Liver (tissue), 9 donors: ENCODE data around the gene KRTAP1-3. TPM values are rescaled to one million over a fixed set of nuclear protein-coding genes. Genes with fewer than 3 reads are reported as not detected.

Source experiments
- DNase-seq: peaks from one replicate; pipeline ENCODE4 v3.0.0-alpha.2; 2017; ENCODE audit warnings: low spot score
- H3K27ac ChIP-seq, 2 donors: one replicate each; pipeline ENCODE4 v1.7.0; 2013; ENCODE audit warnings: inconsistent platforms in 2 of 2, low read length in 2 of 2, control low read depth in 1 of 2, low read depth in 1 of 2, mild to moderate bottlenecking in 1 of 2
- H3K27me3 ChIP-seq, 4 donors: one replicate each; pipeline versions ENCODE4 v1.6.1 to v1.7.0; 2013; ENCODE audit warnings: low read length in 3 of 4, inconsistent platforms in 1 of 4, mild to moderate bottlenecking in 1 of 4, moderate library complexity in 1 of 4; ENCODE audit not compliant: control insufficient read depth in 4 of 4, insufficient read depth in 4 of 4
- H3K36me3 ChIP-seq, 4 donors: one replicate each; pipeline versions ENCODE4 v1.6.1 to v1.7.0; 2013; ENCODE audit warnings: low read length in 3 of 4, mild to moderate bottlenecking in 3 of 4, low read depth in 1 of 4, moderate library complexity in 1 of 4; ENCODE audit not compliant: control insufficient read depth in 4 of 4, insufficient read depth in 3 of 4
- H3K4me1 ChIP-seq, 4 donors: one replicate each; pipeline versions ENCODE4 v1.6.1 to v1.7.0; 2013; ENCODE audit warnings: low read length in 3 of 4, mild to moderate bottlenecking in 3 of 4, moderate library complexity in 1 of 4; ENCODE audit not compliant: control insufficient read depth in 4 of 4, insufficient read depth in 4 of 4
- H3K4me3 ChIP-seq, 3 donors: one replicate each; pipeline versions ENCODE4 v1.6.1 to v1.7.0; 2013; ENCODE audit warnings: low read length in 3 of 3, control low read depth in 1 of 3, low read depth in 1 of 3, mild to moderate bottlenecking in 1 of 3
- H3K9ac ChIP-seq, 2 donors: one replicate each; pipeline ENCODE4 v1.7.0; 2013; ENCODE audit warnings: low read length in 2 of 2, mild to moderate bottlenecking in 2 of 2, moderate library complexity in 2 of 2, control low read depth in 1 of 2, low read depth in 1 of 2
- H3K9me3 ChIP-seq, 4 donors: one replicate each; pipeline versions ENCODE4 v1.6.1 to v1.7.0; 2013; ENCODE audit warnings: low read length in 3 of 4; ENCODE audit not compliant: control insufficient read depth in 4 of 4
- FOXA2 ChIP-seq: IDR thresholded peaks from 2 replicates; pipeline ENCODE4 v1.6.1; 2016; ENCODE audit warnings: antibody characterized with exemption
- GABPA ChIP-seq, 2 donors: IDR thresholded peaks in 1 of 2; conservative IDR thresholded peaks in 1 of 2; 2 replicates each; pipeline ENCODE4 v1.6.1; 2016; ENCODE audit warnings: antibody characterized with exemption in 2 of 2, mild to moderate bottlenecking in 1 of 2, moderate library complexity in 1 of 2
- HNF4A ChIP-seq, 2 donors: conservative IDR thresholded peaks; 2 replicates each; pipeline ENCODE4 v1.6.1; 2016; ENCODE audit warnings: antibody characterized with exemption in 2 of 2, mild to moderate bottlenecking in 2 of 2
- HNF4G ChIP-seq: IDR thresholded peaks from 2 replicates; pipeline ENCODE4 v1.6.1; 2016; ENCODE audit warnings: antibody characterized with exemption
- JUND ChIP-seq, 2 donors: IDR thresholded peaks; 2 replicates each; pipeline ENCODE4 v1.6.1; 2016; ENCODE audit warnings: antibody characterized with exemption in 2 of 2
- NR2F2 ChIP-seq: IDR thresholded peaks from 2 replicates; pipeline ENCODE4 v1.6.1; 2016; ENCODE audit warnings: antibody characterized with exemption
- RAD21 ChIP-seq, 2 donors: IDR thresholded peaks; 2 replicates each; pipeline ENCODE4 v1.6.1; 2016; ENCODE audit warnings: antibody characterized with exemption in 2 of 2, mild to moderate bottlenecking in 2 of 2
- RXRA ChIP-seq, 2 donors: IDR thresholded peaks; 2 replicates each; pipeline ENCODE4 v1.6.1; 2017 to 2018; ENCODE audit warnings: antibody characterized with exemption in 2 of 2, mild to moderate bottlenecking in 1 of 2
- SP1 ChIP-seq: IDR thresholded peaks from 2 replicates; pipeline ENCODE4 v1.6.1; 2018; ENCODE audit warnings: antibody characterized with exemption, mild to moderate bottlenecking
- TAF1 ChIP-seq: conservative IDR thresholded peaks from 2 replicates; pipeline ENCODE4 v1.6.1; 2016; ENCODE audit warnings: antibody characterized with exemption, mild to moderate bottlenecking
- YY1 ChIP-seq: IDR thresholded peaks from 2 replicates; pipeline ENCODE4 v1.6.1; 2016; ENCODE audit warnings: antibody characterized with exemption, mild to moderate bottlenecking
- WGBS: extraction: QIAGEN DNeasy Blood & Tissue Kit; methylation state at CpG from one replicate; pipeline ENCODE4 v1.1.7; 2013; 5-methylcytosine and 5-hydroxymethylcytosine counted together
- polyA plus RNA-seq, 2 donors: library from polyadenylated mRNA; stranded (reverse) in 1 of 2; unstranded in 1 of 2; fragments of 200-250 nt in 1 of 2; fragments of >200 nt in 1 of 2; fragmentation: Nextera tagmentation in 1 of 2; extraction: Ambion mirVana in 1 of 2; gene quantifications; one replicate each; pipeline versions ENCODE4 v1.2.1 to v1.2.3, GENCODE V29; 2013 to 2015
- total RNA-seq, 2 donors: library from RNA; depleted of rRNA; stranded (reverse); fragments of >200 nt; gene quantifications; one replicate each; pipeline ENCODE4 v1.2.3, GENCODE V29; 2014
- TF ChIP-seq, protein P1 (sequence below): IDR thresholded peaks from 2 replicates; pipeline ENCODE4 v1.6.1; 2016; ENCODE audit warnings: antibody characterized with exemption
- TF ChIP-seq, protein P2 (sequence below): IDR thresholded peaks from 2 replicates; pipeline ENCODE4 v1.6.1; 2016; ENCODE audit warnings: antibody characterized with exemption
- TF ChIP-seq, protein P3 (sequence below): IDR thresholded peaks from 2 replicates; pipeline ENCODE4 v1.6.1; 2016; ENCODE audit warnings: antibody characterized with exemption, mild to moderate bottlenecking
- TF ChIP-seq, protein P4 (sequence below): fragments of 150-350 bp; IDR thresholded peaks from 2 replicates; pipeline ENCODE4 v1.5.1; 2017; ENCODE audit warnings: improper control_type of control experiment, low read depth, low read length; ENCODE audit not compliant: missing input control
- TF ChIP-seq, protein P5 (sequence below): IDR thresholded peaks from 2 replicates; pipeline ENCODE4 v1.6.1; 2016; ENCODE audit warnings: antibody characterized with exemption
- donor health status: healthy.
- donor health status: healthy.
- donor health status: healthy.
- donor health status: healthy.
- donor health status: healthy.

KRTAP1-3 gene
- total and polyA plus RNA-seq, 4 donors = not detected

DNA sequence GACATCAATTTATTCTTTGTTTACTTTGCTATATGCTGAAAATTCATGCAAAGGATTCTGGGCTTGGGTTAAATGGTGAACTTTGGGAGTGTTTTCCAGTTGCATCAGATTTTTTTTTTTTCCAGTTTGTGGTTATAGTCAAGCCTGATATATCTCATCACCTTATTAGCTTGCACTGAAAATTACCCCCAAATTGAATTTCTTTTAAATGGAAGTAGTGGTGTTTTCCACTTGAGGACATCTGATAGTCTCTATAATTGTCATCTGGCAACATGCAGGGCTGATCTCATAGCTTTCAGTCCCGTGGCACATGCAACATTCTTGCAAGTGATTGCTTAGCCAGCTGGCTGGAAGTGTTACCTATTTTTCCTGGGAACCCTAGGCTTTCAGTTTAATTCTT lies 21.1 kb downstream of the KRTAP1-3 start:
- Histone ChIP-seq H3K4me3 (no peak overlapping the region), H3K9ac (no peak overlapping the region), H3K27me3 (peaks cover 0 to 4% (median 0%) of the 10 kb centered on the region in 4 donors), H3K4me1 (no peaks in the 10 kb centered on the region), H3K36me3 (no peaks in the 10 kb centered on the region), H3K9me3 (no peaks in the 10 kb centered on the region), H3K27ac (no peak overlapping the region)
- WGBS = 52% methylated on average over 1 of the region's 1 CpG
- TF ChIP-seq HNF4A (conservative IDR thresholded peaks at IDR 0.05) (no peak), RAD21 (IDR thresholded peaks at IDR 0.05) (no peak), JUND (IDR thresholded peaks at IDR 0.05) (no peak), FOXA2 (no peak), RXRA (IDR thresholded peaks at IDR 0.05) (no peak), GABPA (IDR thresholded peaks at IDR 0.05 in 1 of 2, conservative IDR thresholded peaks at IDR 0.05 in 1 of 2) (no peak), SP1 (no peak), YY1 (no peak), NR2F2 (no peak), HNF4G (no peak), TAF1 (no peak)
- TF ChIP-seq, protein P1, sequence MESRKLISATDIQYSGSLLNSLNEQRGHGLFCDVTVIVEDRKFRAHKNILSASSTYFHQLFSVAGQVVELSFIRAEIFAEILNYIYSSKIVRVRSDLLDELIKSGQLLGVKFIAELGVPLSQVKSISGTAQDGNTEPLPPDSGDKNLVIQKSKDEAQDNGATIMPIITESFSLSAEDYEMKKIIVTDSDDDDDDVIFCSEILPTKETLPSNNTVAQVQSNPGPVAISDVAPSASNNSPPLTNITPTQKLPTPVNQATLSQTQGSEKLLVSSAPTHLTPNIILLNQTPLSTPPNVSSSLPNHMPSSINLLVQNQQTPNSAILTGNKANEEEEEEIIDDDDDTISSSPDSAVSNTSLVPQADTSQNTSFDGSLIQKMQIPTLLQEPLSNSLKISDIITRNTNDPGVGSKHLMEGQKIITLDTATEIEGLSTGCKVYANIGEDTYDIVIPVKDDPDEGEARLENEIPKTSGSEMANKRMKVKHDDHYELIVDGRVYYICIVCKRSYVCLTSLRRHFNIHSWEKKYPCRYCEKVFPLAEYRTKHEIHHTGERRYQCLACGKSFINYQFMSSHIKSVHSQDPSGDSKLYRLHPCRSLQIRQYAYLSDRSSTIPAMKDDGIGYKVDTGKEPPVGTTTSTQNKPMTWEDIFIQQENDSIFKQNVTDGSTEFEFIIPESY = no peak
- TF ChIP-seq, protein P2, sequence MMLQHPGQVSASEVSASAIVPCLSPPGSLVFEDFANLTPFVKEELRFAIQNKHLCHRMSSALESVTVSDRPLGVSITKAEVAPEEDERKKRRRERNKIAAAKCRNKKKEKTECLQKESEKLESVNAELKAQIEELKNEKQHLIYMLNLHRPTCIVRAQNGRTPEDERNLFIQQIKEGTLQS = no peak
- TF ChIP-seq, protein P3, sequence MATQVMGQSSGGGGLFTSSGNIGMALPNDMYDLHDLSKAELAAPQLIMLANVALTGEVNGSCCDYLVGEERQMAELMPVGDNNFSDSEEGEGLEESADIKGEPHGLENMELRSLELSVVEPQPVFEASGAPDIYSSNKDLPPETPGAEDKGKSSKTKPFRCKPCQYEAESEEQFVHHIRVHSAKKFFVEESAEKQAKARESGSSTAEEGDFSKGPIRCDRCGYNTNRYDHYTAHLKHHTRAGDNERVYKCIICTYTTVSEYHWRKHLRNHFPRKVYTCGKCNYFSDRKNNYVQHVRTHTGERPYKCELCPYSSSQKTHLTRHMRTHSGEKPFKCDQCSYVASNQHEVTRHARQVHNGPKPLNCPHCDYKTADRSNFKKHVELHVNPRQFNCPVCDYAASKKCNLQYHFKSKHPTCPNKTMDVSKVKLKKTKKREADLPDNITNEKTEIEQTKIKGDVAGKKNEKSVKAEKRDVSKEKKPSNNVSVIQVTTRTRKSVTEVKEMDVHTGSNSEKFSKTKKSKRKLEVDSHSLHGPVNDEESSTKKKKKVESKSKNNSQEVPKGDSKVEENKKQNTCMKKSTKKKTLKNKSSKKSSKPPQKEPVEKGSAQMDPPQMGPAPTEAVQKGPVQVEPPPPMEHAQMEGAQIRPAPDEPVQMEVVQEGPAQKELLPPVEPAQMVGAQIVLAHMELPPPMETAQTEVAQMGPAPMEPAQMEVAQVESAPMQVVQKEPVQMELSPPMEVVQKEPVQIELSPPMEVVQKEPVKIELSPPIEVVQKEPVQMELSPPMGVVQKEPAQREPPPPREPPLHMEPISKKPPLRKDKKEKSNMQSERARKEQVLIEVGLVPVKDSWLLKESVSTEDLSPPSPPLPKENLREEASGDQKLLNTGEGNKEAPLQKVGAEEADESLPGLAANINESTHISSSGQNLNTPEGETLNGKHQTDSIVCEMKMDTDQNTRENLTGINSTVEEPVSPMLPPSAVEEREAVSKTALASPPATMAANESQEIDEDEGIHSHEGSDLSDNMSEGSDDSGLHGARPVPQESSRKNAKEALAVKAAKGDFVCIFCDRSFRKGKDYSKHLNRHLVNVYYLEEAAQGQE = no peak
- TF ChIP-seq, protein P4, sequence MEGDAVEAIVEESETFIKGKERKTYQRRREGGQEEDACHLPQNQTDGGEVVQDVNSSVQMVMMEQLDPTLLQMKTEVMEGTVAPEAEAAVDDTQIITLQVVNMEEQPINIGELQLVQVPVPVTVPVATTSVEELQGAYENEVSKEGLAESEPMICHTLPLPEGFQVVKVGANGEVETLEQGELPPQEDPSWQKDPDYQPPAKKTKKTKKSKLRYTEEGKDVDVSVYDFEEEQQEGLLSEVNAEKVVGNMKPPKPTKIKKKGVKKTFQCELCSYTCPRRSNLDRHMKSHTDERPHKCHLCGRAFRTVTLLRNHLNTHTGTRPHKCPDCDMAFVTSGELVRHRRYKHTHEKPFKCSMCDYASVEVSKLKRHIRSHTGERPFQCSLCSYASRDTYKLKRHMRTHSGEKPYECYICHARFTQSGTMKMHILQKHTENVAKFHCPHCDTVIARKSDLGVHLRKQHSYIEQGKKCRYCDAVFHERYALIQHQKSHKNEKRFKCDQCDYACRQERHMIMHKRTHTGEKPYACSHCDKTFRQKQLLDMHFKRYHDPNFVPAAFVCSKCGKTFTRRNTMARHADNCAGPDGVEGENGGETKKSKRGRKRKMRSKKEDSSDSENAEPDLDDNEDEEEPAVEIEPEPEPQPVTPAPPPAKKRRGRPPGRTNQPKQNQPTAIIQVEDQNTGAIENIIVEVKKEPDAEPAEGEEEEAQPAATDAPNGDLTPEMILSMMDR = no peak
- TF ChIP-seq, protein P5, sequence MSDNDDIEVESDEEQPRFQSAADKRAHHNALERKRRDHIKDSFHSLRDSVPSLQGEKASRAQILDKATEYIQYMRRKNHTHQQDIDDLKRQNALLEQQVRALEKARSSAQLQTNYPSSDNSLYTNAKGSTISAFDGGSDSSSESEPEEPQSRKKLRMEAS = no peak
- no peak for DNase-seq

DNA sequence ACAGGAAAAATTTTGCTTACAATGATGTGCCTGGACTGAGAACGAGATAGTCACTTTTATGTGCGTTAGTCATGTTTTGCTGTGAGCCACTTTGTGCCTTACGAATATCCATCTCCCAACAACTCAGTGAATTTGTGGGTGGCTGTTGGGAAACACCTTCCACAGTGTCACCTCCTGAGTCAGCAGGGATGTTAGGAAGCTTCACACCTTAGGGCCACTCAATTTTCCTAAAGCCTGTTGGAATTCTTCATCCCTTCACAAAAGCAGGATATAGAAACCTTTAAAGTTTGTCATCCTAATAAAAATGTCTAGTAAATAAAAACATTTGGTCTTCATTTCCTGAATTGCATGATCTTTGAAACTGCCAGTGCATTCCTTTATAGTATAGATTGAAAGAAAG lies 21.5 kb downstream of the KRTAP1-3 start:
- Histone ChIP-seq H3K27me3 (peaks cover 0 to 4% (median 0%) of the 10 kb centered on the region in 4 donors), H3K9ac (no peak overlapping the region), H3K27ac (no peak overlapping the region), H3K4me1 (no peaks in the 10 kb centered on the region), H3K4me3 (no peak overlapping the region), H3K36me3 (no peaks in the 10 kb centered on the region), H3K9me3 (no peaks in the 10 kb centered on the region)
- DNase-seq = no peak
- 78% methylated on average over 3 of the region's 3 CpGs for WGBS
- TF ChIP-seq SP1 (no peak), YY1 (no peak), NR2F2 (no peak), FOXA2 (no peak), GABPA (IDR thresholded peaks at IDR 0.05 in 1 of 2, conservative IDR thresholded peaks at IDR 0.05 in 1 of 2) (no peak), TAF1 (no peak), HNF4A (conservative IDR thresholded peaks at IDR 0.05) (no peak), RAD21 (IDR thresholded peaks at IDR 0.05) (no peak)
- TF ChIP-seq, protein P5 = no peak
- TF ChIP-seq, protein P1 = no peak
- TF ChIP-seq, protein P3 = no peak
- TF ChIP-seq, protein P2 = no peak
